ENCODE data around the gene HIGD1C.

- TF ChIP-seq CTCF (IDR thresholded peaks at IDR 0.05), result no peak
- TF ChIP-seq POLR2A (IDR thresholded peaks at IDR 0.05), result no peak
Observed at GRCh38 chr12:50981319-50982239, 29.2 kb downstream of the HIGD1C start.
